Endothelial cell of umbilical vein (primary cell): ENCODE measurements around the gene ROBO2. TPM values are rescaled to one million over a fixed set of nuclear protein-coding genes. Genes with fewer than 3 reads are reported as not detected.

Experiments
- BruUV-seq: library from RNA; stranded (reverse); fragments of 400-500 nt; replicated peaks from 2 replicates; lab custom pipeline; 2021; lab: Mats Ljungman, UMichigan
- CTCF ChIA-PET: fragments of 300-600, 350-600 bp; sonication (Branson Sonifier 250); formaldehyde crosslinking; loops from one replicate; lab custom pipeline; 2021; ENCODE audit warnings: antibody characterized with exemption, inconsistent platforms; lab: Charles Lee
- POLR2A ChIA-PET: fragments of 300-600, 350-600 bp; sonication (Branson Sonifier 250); formaldehyde crosslinking; loops from one replicate; lab custom pipeline; 2021; ENCODE audit warnings: antibody characterized with exemption, inconsistent platforms; lab: Charles Lee
- DNase-seq: peaks from one replicate; pipeline ENCODE4 v3.0.0-alpha.2; 2011; ENCODE audit warnings: low read depth, low spot score
- FAIRE-seq: peaks from 2 replicates; lab custom pipeline; 2011; peaks lifted over from hg19 to GRCh38; lab: Jason Lieb, UNC
- H2AFZ ChIP-seq: 2 replicates; pipeline ENCODE4 v1.6.0; 2012; ENCODE audit warnings: low read depth, low read length, control low read depth, inconsistent platforms
- H3K27ac ChIP-seq: 2 replicates; pipeline ENCODE4 v1.5.1; 2011; ENCODE audit warnings: low read depth, mild to moderate bottlenecking, control low read depth, low read length, moderate library complexity; ENCODE audit not compliant: insufficient read depth
- H3K27me3 ChIP-seq, 2 experiments: 2 replicates each; pipeline versions ENCODE4 v1.6.0 to v1.6.1; 2011; ENCODE audit warnings: low read length in 2 of 2, mixed read lengths in 1 of 2; ENCODE audit not compliant: control insufficient read depth in 2 of 2, insufficient read depth in 2 of 2
- H3K36me3 ChIP-seq, 2 experiments: 2 replicates in 1 of 2; 3 replicates in 1 of 2; pipeline ENCODE4 v1.5.1; 2011; ENCODE audit warnings: low read length in 2 of 2, mild to moderate bottlenecking in 1 of 2, moderate library complexity in 1 of 2; ENCODE audit not compliant: control insufficient read depth in 2 of 2, insufficient read depth in 2 of 2; ENCODE audit errors: extremely low read depth in 1 of 2
- H3K4me1 ChIP-seq: 3 replicates; pipeline ENCODE4 v1.5.1; 2011; ENCODE audit warnings: mild to moderate bottlenecking, low read length; ENCODE audit not compliant: control insufficient read depth, insufficient read depth; ENCODE audit errors: extremely low read depth
- H3K4me2 ChIP-seq: 2 replicates; pipeline ENCODE4 v1.6.1; 2011; ENCODE audit warnings: low read length, control low read depth, mixed read lengths; ENCODE audit not compliant: insufficient read depth
- H3K4me3 ChIP-seq, 3 experiments: fragments of 200-600 bp in 1 of 3; sonication (generic), shearing (Covaris generic) in 1 of 3; replicated peaks in 1 of 3; 2 replicates each; pipeline ENCODE4 v1.5.1; 2011 to 2016; ENCODE audit warnings: control low read depth in 3 of 3, low read length in 3 of 3, mild to moderate bottlenecking in 2 of 3, inconsistent platforms in 1 of 3, low read depth in 1 of 3, moderate library complexity in 1 of 3; ENCODE audit not compliant: insufficient read depth in 1 of 3
- H3K79me2 ChIP-seq: 2 replicates; pipeline ENCODE4 v1.6.0; 2012; ENCODE audit warnings: low read length, inconsistent platforms; ENCODE audit not compliant: control insufficient read depth, insufficient read depth
- H3K9ac ChIP-seq: replicated peaks from 2 replicates; pipeline ENCODE3; 2011; ENCODE audit warnings: low read length, control low read depth; ENCODE audit not compliant: insufficient read depth; ENCODE audit errors: extremely low read depth
- H3K9me1 ChIP-seq: replicated peaks from 3 replicates; pipeline ENCODE4 v1.6.0; 2011; ENCODE audit warnings: mild to moderate bottlenecking, low read length; ENCODE audit not compliant: control insufficient read depth, insufficient read depth; ENCODE audit errors: extremely low read depth
- H3K9me3 ChIP-seq: replicated peaks from 2 replicates; pipeline ENCODE4 v1.5.1; 2012; ENCODE audit warnings: low read length, inconsistent platforms; ENCODE audit not compliant: control insufficient read depth, insufficient read depth
- H4K20me1 ChIP-seq: replicated peaks from 2 replicates; pipeline ENCODE3; 2011; ENCODE audit warnings: mild to moderate bottlenecking, low read length; ENCODE audit not compliant: control insufficient read depth, insufficient read depth; ENCODE audit errors: extremely low read depth
- EZH2 ChIP-seq: IDR thresholded peaks from 2 replicates; pipeline ENCODE4 v1.6.1; 2012; ENCODE audit warnings: borderline replicate concordance, low read depth, mild to moderate bottlenecking, moderate library complexity, low read length, inconsistent platforms; ENCODE audit not compliant: severe bottlenecking
- FOS ChIP-seq: IDR thresholded peaks from 2 replicates; pipeline ENCODE4 v1.6.1; 2011; ENCODE audit warnings: mild to moderate bottlenecking, low read length, moderate library complexity, borderline replicate concordance; ENCODE audit not compliant: insufficient read depth
- POLR2A ChIP-seq: IDR thresholded peaks from 2 replicates; pipeline ENCODE4 v1.6.1; 2012; ENCODE audit warnings: low read depth, mild to moderate bottlenecking, control low read depth, low read length
- POLR2AphosphoS5 ChIP-seq: IDR thresholded peaks from 2 replicates; pipeline ENCODE4 v1.6.1; 2012; ENCODE audit warnings: low read depth, mild to moderate bottlenecking, control low read depth, low read length, moderate library complexity; ENCODE audit not compliant: insufficient read depth
- dilution Hi-C: fragments of 300-500 bp; cut with MboI; formaldehyde crosslinking; loops from one replicate; pipeline ENCODE4 v1.15.0; 2019; ENCODE audit warnings: low sequenced_read_pairs; ENCODE audit not compliant: extremely low pct_ligation_motif_present
- intact Hi-C: fragments of 100-400 bp; cut with micrococcal nuclease; formaldehyde crosslinking; loops from one replicate; pipeline ENCODE4 v1.10.0; 2022
- polyA plus RNA-seq, 4 experiments: library from polyadenylated mRNA; depleted of rRNA in 3 of 4; stranded (reverse) in 3 of 4; unstranded in 1 of 4; fragments of >200 nt; gene quantifications; 2 replicates each; pipeline versions ENCODE4 v1.2.1 to v1.2.3, GENCODE V29; 2011 to 2012; ENCODE audit warnings: missing spikeins in 1 of 4
- total RNA-seq: library from RNA; stranded (reverse); gene quantifications from 2 replicates; pipeline ENCODE4 v1.2.3, GENCODE V29; 2021

Gene ROBO2
- total and polyA plus RNA-seq, 2 donors (not counting 3 experiments of a cell fraction or from before 2014, with no cell fraction given): not detected

GRCh38 chr3:77682162-77682561 is 642.3 kb downstream of the ROBO2 start:
- Histone ChIP-seq H3K9me1 (no peaks in the 10 kb centered on the region), H3K4me2 (no peak overlapping the region), H3K79me2 (no peaks in the 10 kb centered on the region), H2AFZ (no peak overlapping the region), H3K27ac (no peak overlapping the region), H3K9me3 (no peaks in the 10 kb centered on the region), H4K20me1 (no peaks in the 10 kb centered on the region), H3K27me3 (no peaks in the 10 kb centered on the region), H3K36me3 (no peaks in the 10 kb centered on the region), H3K9ac (no peak overlapping the region), H3K4me3 (no peak overlapping the region), H3K4me1 (no peaks in the 10 kb centered on the region)
- POLR2A ChIA-PET: no interaction called here
- FAIRE-seq: no peak
- CTCF ChIA-PET: no interaction called here
- TF ChIP-seq EZH2 (no peak), POLR2A (no peak)
- dilution Hi-C loops (no loop called here), intact Hi-C loops (no loop called here)
- no TSS peak for BruUV-seq
- no peak for DNase-seq

GRCh38 chr3:77684115-77684514 is 644.2 kb downstream of the ROBO2 start:
- H3K27me3 ChIP-seq: no peaks in the 10 kb centered on the region
- no peaks in the 10 kb centered on the region for H3K9me1 ChIP-seq
- no peaks in the 10 kb centered on the region for H3K9me3 ChIP-seq
- H2AFZ ChIP-seq: no peak overlapping the region
- CTCF ChIA-PET: no interaction called here
- dilution Hi-C loops (no loop called here), intact Hi-C loops (no loop called here)
- POLR2A ChIA-PET: no interaction called here
- H3K9ac ChIP-seq: no peak overlapping the region
- BruUV-seq: no TSS peak
- H4K20me1 ChIP-seq: no peaks in the 10 kb centered on the region
- H3K4me3 ChIP-seq: no peak overlapping the region
- TF ChIP-seq FOS: no peak
- TF ChIP-seq POLR2AphosphoS5: no peak
- H3K4me2 ChIP-seq: no peak overlapping the region
- H3K27ac ChIP-seq: no peak overlapping the region
- no peaks in the 10 kb centered on the region for H3K4me1 ChIP-seq
- FAIRE-seq (no peak), DNase-seq (no peak)
- H3K79me2 ChIP-seq: no peaks in the 10 kb centered on the region
- H3K36me3 ChIP-seq: no peaks in the 10 kb centered on the region
